IMR-90 (cell line): ENCODE results near the gene GRAMD2B. TPM values are rescaled to one million over a fixed set of nuclear protein-coding genes. Genes with fewer than 3 reads are reported as not detected.
A peak's percentile ranks its signal among the peaks of the same experiment; 100 is the strongest.

Experiments
- ATAC-seq: fragments of 200-7000 bp; cut with Tn5 transposase; 2 replicates; pipeline ENCODE4 v1.9.1; 2020; ENCODE audit warnings: low read depth, mild to moderate bottlenecking, moderate library complexity
- BruUV-seq: library from RNA; stranded (reverse); fragments of 400-500 nt; replicated peaks from 2 replicates; lab custom pipeline; 2021; lab: Mats Ljungman, UMichigan
- CTCF ChIA-PET: fragments of 300-600 bp; formaldehyde crosslinking; extraction: SDS; loops from one replicate; lab custom pipeline; 2021; ENCODE audit warnings: antibody characterized with exemption; lab: Yijun Ruan, JAX
- POLR2A ChIA-PET: fragments of 300-600 bp; sonication (Branson Sonifier 250); formaldehyde crosslinking; loops from one replicate; lab custom pipeline; 2022; ENCODE audit warnings: antibody characterized with exemption; ENCODE audit not compliant: unreplicated experiment; lab: Charles Lee
- DNase-seq: peaks from one replicate; pipeline ENCODE4 v3.0.0; 2013
- H2AFZ ChIP-seq: replicated peaks from 2 replicates; pipeline ENCODE3; 2013; ENCODE audit warnings: low read length, mild to moderate bottlenecking; ENCODE audit not compliant: poor library complexity
- H2AK5ac ChIP-seq: 2 replicates; pipeline ENCODE4 v1.6.1; 2013; ENCODE audit warnings: low read depth, low read length, inconsistent platforms
- H2AK9ac ChIP-seq: replicated peaks from 2 replicates; pipeline ENCODE3; 2013; ENCODE audit warnings: mild to moderate bottlenecking, low read depth, low read length, moderate library complexity; ENCODE audit not compliant: poor library complexity
- H2BK120ac ChIP-seq: 2 replicates; pipeline ENCODE4 v1.6.1; 2013; ENCODE audit warnings: low read depth, low read length, inconsistent platforms
- H2BK15ac ChIP-seq: 3 replicates; pipeline ENCODE4 v1.6.1; 2013; ENCODE audit warnings: low read depth, low read length, inconsistent platforms
- H2BK20ac ChIP-seq: 2 replicates; pipeline ENCODE4 v1.6.1; 2013; ENCODE audit warnings: low read depth, mild to moderate bottlenecking, inconsistent platforms, low read length, moderate library complexity
- H2BK5ac ChIP-seq: 2 replicates; pipeline ENCODE4 v1.6.1; 2013; ENCODE audit warnings: mild to moderate bottlenecking, low read depth, low read length, inconsistent platforms; ENCODE audit not compliant: poor library complexity, severe bottlenecking
- H3K14ac ChIP-seq: replicated peaks from 2 replicates; pipeline ENCODE4 v1.6.1; 2013; ENCODE audit warnings: low read depth, low read length, inconsistent platforms
- H3K18ac ChIP-seq: 2 replicates; pipeline ENCODE4 v1.6.1; 2013; ENCODE audit warnings: low read depth, low read length, control low read depth
- H3K23ac ChIP-seq: 2 replicates; pipeline ENCODE4 v1.6.1; 2013; ENCODE audit warnings: low read depth, low read length, inconsistent platforms
- H3K27ac ChIP-seq: 2 replicates; pipeline ENCODE4 v1.5.1; 2013; ENCODE audit warnings: mild to moderate bottlenecking, control low read depth, low read length; ENCODE audit not compliant: insufficient read depth
- H3K27me3 ChIP-seq: 2 replicates; pipeline ENCODE4 v1.6.1; 2013; ENCODE audit warnings: low read length; ENCODE audit not compliant: control insufficient read depth, insufficient read depth
- H3K36me3 ChIP-seq: 2 replicates; pipeline ENCODE4 v1.6.1; 2013; ENCODE audit warnings: low read length, mixed read lengths; ENCODE audit not compliant: control insufficient read depth, insufficient read depth
- H3K4ac ChIP-seq: 2 replicates; pipeline ENCODE4 v1.6.1; 2013; ENCODE audit warnings: low read depth, low read length, inconsistent platforms
- H3K4me1 ChIP-seq: 2 replicates; pipeline ENCODE4 v1.6.1; 2013; ENCODE audit warnings: low read length, mixed read lengths; ENCODE audit not compliant: control insufficient read depth, insufficient read depth
- H3K4me2 ChIP-seq: 2 replicates; pipeline ENCODE4 v1.6.1; 2013; ENCODE audit warnings: low read depth, mild to moderate bottlenecking, control low read depth, low read length, moderate library complexity
- H3K4me3 ChIP-seq: 2 replicates; pipeline ENCODE4 v1.5.1; 2013; ENCODE audit warnings: low read depth, mild to moderate bottlenecking, control low read depth, low read length, moderate library complexity; ENCODE audit not compliant: insufficient read depth
- H3K56ac ChIP-seq: 2 replicates; pipeline ENCODE4 v1.6.1; 2013; ENCODE audit warnings: low read length, inconsistent platforms; ENCODE audit not compliant: insufficient read depth; ENCODE audit errors: extremely low read depth
- H3K79me1 ChIP-seq, 2 experiments: 2 replicates each; pipeline ENCODE4 v1.6.1; 2013; ENCODE audit warnings: low read length in 2 of 2, inconsistent platforms in 1 of 2, low read depth in 1 of 2
- H3K9ac ChIP-seq: 2 replicates; pipeline ENCODE4 v1.6.1; 2013; ENCODE audit warnings: low read depth, low read length, control low read depth
- H3K9me1 ChIP-seq: 2 replicates; pipeline ENCODE4 v1.6.1; 2013; ENCODE audit warnings: low read length, inconsistent platforms; ENCODE audit not compliant: insufficient read depth
- H3K9me3 ChIP-seq: 2 replicates; pipeline ENCODE4 v1.6.1; 2013; ENCODE audit warnings: low read length; ENCODE audit not compliant: control insufficient read depth, insufficient read depth
- H4K20me1 ChIP-seq: 2 replicates; pipeline ENCODE4 v1.6.1; 2013; ENCODE audit warnings: low read length, inconsistent platforms; ENCODE audit not compliant: insufficient read depth
- H4K5ac ChIP-seq: 2 replicates; pipeline ENCODE4 v1.6.1; 2013; ENCODE audit warnings: mild to moderate bottlenecking, low read depth, low read length, control low read depth
- H4K8ac ChIP-seq, 2 experiments: 2 replicates each; pipeline ENCODE4 v1.6.1; 2013; ENCODE audit warnings: low read depth in 2 of 2, low read length in 2 of 2, control low read depth in 1 of 2, inconsistent platforms in 1 of 2
- H4K91ac ChIP-seq: 2 replicates; pipeline ENCODE4 v1.6.1; 2013; ENCODE audit warnings: low read depth, low read length, inconsistent platforms; ENCODE audit not compliant: insufficient read depth
- NFE2L2 ChIP-seq: fragments of 150-350 bp; IDR thresholded peaks from 2 replicates; pipeline ENCODE4 v1.6.1; 2016; ENCODE audit warnings: low read depth, mild to moderate bottlenecking, low read length
- POLR2A ChIP-seq: IDR thresholded peaks from 2 replicates; pipeline ENCODE4 v1.6.1; 2012; ENCODE audit warnings: mild to moderate bottlenecking, low read depth, low read length
- USF2 ChIP-seq: fragments of 150-350 bp; IDR thresholded peaks from 2 replicates; pipeline ENCODE4 v1.6.1; 2017; ENCODE audit warnings: mild to moderate bottlenecking, antibody characterized with exemption, low read length, low read depth
- WGBS, 2 experiments: methylation state at CpG; one replicate each; pipeline versions ENCODE4 v1.1.5 to v1.1.7; 2013; ENCODE audit warnings: missing lambda C conversion rate in 2 of 2; ENCODE audit not compliant: insufficient read length in 1 of 2; ENCODE audit errors: extremely low coverage in 2 of 2; 5-methylcytosine and 5-hydroxymethylcytosine counted together
- dilution Hi-C: fragments of 300-500 bp; cut with HindIII; formaldehyde crosslinking; loops from one replicate; pipeline ENCODE4 v1.14.3; 2018; ENCODE audit warnings: low sequenced_read_pairs; ENCODE audit not compliant: unreplicated experiment
- in situ Hi-C: fragments of 300-500 bp; cut with MboI; formaldehyde crosslinking; loops from 3 replicates; pipeline ENCODE4 v1.14.3; 2019; ENCODE audit warnings: low sequenced_read_pairs, inconsistent platforms, mixed read lengths
- intact Hi-C: fragments of 100-400 bp; cut with micrococcal nuclease; formaldehyde crosslinking; loops from 2 replicates; pipeline ENCODE4 v1.10.0; 2022
- polyA plus RNA-seq, 3 experiments: library from polyadenylated mRNA; depleted of rRNA; stranded (reverse); fragments of >200 nt; gene quantifications; 2 replicates each; pipeline ENCODE4 v1.2.3, GENCODE V29; 2012; ENCODE audit warnings: low replicate concordance in 1 of 3
- total RNA-seq: library from RNA; depleted of rRNA; stranded (reverse); fragments of >200 nt; gene quantifications from 2 replicates; pipeline ENCODE4 v1.2.3, GENCODE V29; 2012

GRAMD2B gene
- total and polyA plus RNA-seq, 2 of the 4 experiments (the other 2 are of a cell fraction) = 13.9 to 20.3 TPM

- Histone ChIP-seq H2BK120ac (peak overlapping the region; percentile 66), H3K14ac (peak overlapping the region; percentile 17; the same call in 1 of the 2 replicates), H4K8ac (peak overlapping the region in 1 of 2 experiments; percentile 28; a peak in 1 of 4 replicates), H3K4me3 (no peak overlapping the region), H2AFZ (peak overlapping the region; percentile 45), H3K56ac (no peak overlapping the region), H3K9ac (no peak overlapping the region), H2AK5ac (peak overlapping the region; percentile 30; the same call in 1 of the 2 replicates), H3K9me3 (no peaks in the 10 kb centered on the region), H2BK15ac (peak overlapping the region; percentile 4; the same call in 1 of the 3 replicates), H2BK20ac (peak overlapping the region; percentile 50; the same call in 1 of the 2 replicates), H3K23ac (no peak overlapping the region; the same call in 1 of the 2 replicates), H3K79me1 (no peaks in the 10 kb centered on the region), H3K4ac (0 out of 2 replicates have a peak overlapping the region, but pooled peaks have one; percentile 10), H3K18ac (no peak overlapping the region), H3K4me2 (no peak overlapping the region), H3K9me1 (no peaks in the 10 kb centered on the region), H3K4me1 (peaks cover 9% of the 10 kb centered on the region), H4K20me1 (no peaks in the 10 kb centered on the region), H3K36me3 (no peaks in the 10 kb centered on the region), H4K5ac (no peak overlapping the region), H3K27ac (no peak overlapping the region), H2BK5ac (no peak overlapping the region), H3K27me3 (no peaks in the 10 kb centered on the region), H2AK9ac (no peak overlapping the region), H4K91ac (no peak overlapping the region)
- peak; percentile 14 for DNase-seq
- ATAC-seq = peak; percentile 24
- in situ Hi-C loops (no loop called here), dilution Hi-C loops (no loop called here), intact Hi-C loops (no loop called here)
- no TSS peak for BruUV-seq
- ChIA-PET POLR2A (no interaction called here), CTCF (interaction anchor here (0.6 kb wide), 1 partner anchor 44 kb away, joined by 3 read pairs; no protein-coding TSS in a partner anchor)
- TF ChIP-seq NFE2L2 (no peak), USF2 (no peak), POLR2A (no peak)
- WGBS, 2 experiments = no CpG with 5 or more reads among the region's 8 CpGs
Measured at GRCh38 chr5:126523818-126524510, 100.8 kb downstream of the GRAMD2B start.
